H9 (cell line): ENCODE results near the gene SFXN2. TPM values are rescaled to one million over a fixed set of nuclear protein-coding genes. Genes with fewer than 3 reads are reported as not detected.
A peak's percentile ranks its signal among the peaks of the same experiment; 100 is the strongest.

Source experiments
- DNase-seq: peaks from one replicate; pipeline ENCODE4 v3.0.0-alpha.2; 2017
- H2AFZ ChIP-seq: one replicate; pipeline ENCODE4 v1.6.1; 2013; ENCODE audit warnings: mild to moderate bottlenecking, low read length, control low read depth, moderate library complexity
- H2AK5ac ChIP-seq: 2 replicates; pipeline ENCODE4 v1.6.1; 2013; ENCODE audit warnings: low read length, control low read depth, mixed read lengths; ENCODE audit not compliant: insufficient read length
- H2BK120ac ChIP-seq: one replicate; pipeline ENCODE4 v1.6.1; 2013; ENCODE audit warnings: low read depth, mild to moderate bottlenecking, low read length, control low read depth, inconsistent platforms; ENCODE audit not compliant: poor library complexity, severe bottlenecking
- H2BK12ac ChIP-seq: 2 replicates; pipeline ENCODE4 v1.6.1; 2013; ENCODE audit warnings: low read length, control low read depth, mixed read lengths, low read depth; ENCODE audit not compliant: insufficient read length
- H2BK15ac ChIP-seq: 2 replicates; pipeline ENCODE4 v1.6.1; 2013; ENCODE audit warnings: low read depth, low read length, control low read depth
- H2BK20ac ChIP-seq: one replicate; pipeline ENCODE4 v1.6.1; 2013; ENCODE audit warnings: low read depth, mild to moderate bottlenecking, low read length, control low read depth, inconsistent platforms; ENCODE audit not compliant: poor library complexity, severe bottlenecking
- H2BK5ac ChIP-seq: 2 replicates; pipeline ENCODE4 v1.6.1; 2013; ENCODE audit warnings: low read length, control low read depth, mixed read lengths; ENCODE audit not compliant: insufficient read length
- H3K14ac ChIP-seq: 2 replicates; pipeline ENCODE4 v1.6.1; 2013; ENCODE audit warnings: low read length, control low read depth; ENCODE audit not compliant: insufficient read depth
- H3K18ac ChIP-seq: 2 replicates; pipeline ENCODE4 v1.6.1; 2013; ENCODE audit warnings: low read depth, mild to moderate bottlenecking, mixed read lengths, low read length, control low read depth; ENCODE audit not compliant: insufficient read length
- H3K23ac ChIP-seq: 2 replicates; pipeline ENCODE4 v1.6.1; 2013; ENCODE audit warnings: low read length, control low read depth, mixed read lengths, low read depth; ENCODE audit not compliant: insufficient read length
- H3K23me2 ChIP-seq: 2 replicates; pipeline ENCODE4 v1.6.1; 2013; ENCODE audit warnings: low read depth, mild to moderate bottlenecking, mixed read lengths, low read length, control low read depth; ENCODE audit not compliant: insufficient read length, poor library complexity, severe bottlenecking
- H3K27ac ChIP-seq: 2 replicates; pipeline ENCODE4 v1.5.1; 2013; ENCODE audit warnings: low read length, control low read depth, mixed read lengths, low read depth; ENCODE audit not compliant: insufficient read length
- H3K27me3 ChIP-seq: 2 replicates; pipeline ENCODE4 v1.6.1; 2013; ENCODE audit warnings: low read length, control low read depth, inconsistent platforms; ENCODE audit not compliant: insufficient read depth
- H3K4ac ChIP-seq: 2 replicates; pipeline ENCODE4 v1.6.1; 2013; ENCODE audit warnings: low read depth, mild to moderate bottlenecking, control low read depth, inconsistent platforms, low read length, moderate library complexity
- H3K4me1 ChIP-seq: 2 replicates; pipeline ENCODE4 v1.6.1; 2013; ENCODE audit warnings: low read length, control low read depth, inconsistent platforms; ENCODE audit not compliant: insufficient read depth
- H3K4me2 ChIP-seq: 2 replicates; pipeline ENCODE4 v1.6.1; 2013; ENCODE audit warnings: low read length, control low read depth, mixed read lengths; ENCODE audit not compliant: insufficient read length, insufficient read depth
- H3K56ac ChIP-seq: 2 replicates; pipeline ENCODE4 v1.6.1; 2013; ENCODE audit warnings: low read depth, mild to moderate bottlenecking, mixed read lengths, low read length, control low read depth; ENCODE audit not compliant: insufficient read length
- H3K79me1 ChIP-seq: 2 replicates; pipeline ENCODE4 v1.6.1; 2013; ENCODE audit warnings: low read depth, mild to moderate bottlenecking, moderate library complexity, low read length, control low read depth, inconsistent platforms; ENCODE audit not compliant: insufficient read depth, poor library complexity, severe bottlenecking
- H3K79me2 ChIP-seq: 2 replicates; pipeline ENCODE4 v1.6.1; 2013; ENCODE audit warnings: low read length, control low read depth, inconsistent platforms; ENCODE audit not compliant: insufficient read depth
- H3K9ac ChIP-seq: 2 replicates; pipeline ENCODE4 v1.6.1; 2013; ENCODE audit warnings: low read length, control low read depth, mixed read lengths; ENCODE audit not compliant: insufficient read length; ENCODE audit errors: extremely low read depth
- H3K9me3 ChIP-seq: one replicate; pipeline ENCODE4 v1.6.1; 2013; ENCODE audit warnings: low read depth, low read length, inconsistent platforms; ENCODE audit not compliant: control insufficient read depth
- H3T11ph ChIP-seq: one replicate; pipeline ENCODE4 v1.6.1; 2013; ENCODE audit warnings: mild to moderate bottlenecking, low read length, control low read depth, inconsistent platforms
- H4K20me1 ChIP-seq: one replicate; pipeline ENCODE4 v1.6.1; 2013; ENCODE audit not compliant: control insufficient read depth, insufficient read length, insufficient read depth
- H4K5ac ChIP-seq: 2 replicates; pipeline ENCODE4 v1.6.1; 2013; ENCODE audit warnings: low read depth, mild to moderate bottlenecking, mixed read lengths, low read length, control low read depth; ENCODE audit not compliant: insufficient read length
- H4K8ac ChIP-seq: replicated peaks from 2 replicates; pipeline ENCODE4 v1.6.1; 2013; ENCODE audit warnings: low read length, control low read depth, mixed read lengths, low read depth; ENCODE audit not compliant: insufficient read length
- H4K91ac ChIP-seq: 2 replicates; pipeline ENCODE4 v1.6.1; 2013; ENCODE audit warnings: low read depth, mild to moderate bottlenecking, moderate library complexity, mixed read lengths, low read length, control low read depth; ENCODE audit not compliant: insufficient read length
- H3K27ac Mint-ChIP-seq, 3 experiments: 2 replicates in 2 of 3; 3 replicates in 1 of 3; pipeline ENCODE4 v1.8.0; 2020 to 2021; ENCODE audit warnings: mixed read lengths in 3 of 3, mild to moderate bottlenecking in 1 of 3, moderate library complexity in 1 of 3
- H3K27me3 Mint-ChIP-seq: 2 replicates; pipeline ENCODE4 v1.8.0; 2021; ENCODE audit warnings: low read depth, mild to moderate bottlenecking, moderate library complexity, mixed read lengths
- H3K36me3 Mint-ChIP-seq, 3 experiments: 2 replicates in 2 of 3; 3 replicates in 1 of 3; pipeline ENCODE4 v1.8.0; 2020 to 2021; ENCODE audit warnings: low read depth in 3 of 3, mixed read lengths in 3 of 3; ENCODE audit not compliant: insufficient read depth in 1 of 3
- H3K4me1 Mint-ChIP-seq, 2 experiments: 2 replicates each; pipeline ENCODE4 v1.8.0; 2020; ENCODE audit warnings: mixed read lengths in 2 of 2
- H3K4me3 Mint-ChIP-seq, 2 experiments: 2 replicates in 1 of 2; 3 replicates in 1 of 2; pipeline ENCODE4 v1.8.0; 2020 to 2021; ENCODE audit warnings: mild to moderate bottlenecking in 2 of 2, mixed read lengths in 2 of 2, moderate library complexity in 1 of 2
- H3K9me3 Mint-ChIP-seq, 2 experiments: 2 replicates in 1 of 2; 3 replicates in 1 of 2; pipeline ENCODE4 v1.8.0; 2020; ENCODE audit warnings: mild to moderate bottlenecking in 2 of 2, mixed read lengths in 2 of 2, moderate library complexity in 1 of 2
- WGBS: extraction: QIAGEN DNeasy Blood & Tissue Kit; methylation state at CpG from one replicate; pipeline ENCODE4 v1.1.7; 2013; ENCODE audit warnings: missing lambda C conversion rate, low lambda C conversion rate, mixed read lengths; ENCODE audit not compliant: insufficient read length; ENCODE audit errors: extremely low coverage; 5-methylcytosine and 5-hydroxymethylcytosine counted together
- total RNA-seq: library from RNA; stranded (reverse); gene quantifications from 2 replicates; pipeline ENCODE4 v1.2.1, GENCODE V29; 2021
- TF ChIP-seq, protein P1 (sequence below): fragments of 200-600 bp; sonication (generic); conservative IDR thresholded peaks from 3 replicates; pipeline ENCODE4 v1.8.0; 2021; ENCODE audit warnings: antibody characterized with exemption, mild to moderate bottlenecking

The SFXN2 gene
- total RNA-seq, 1 experiment from 2014 or later, result 34.7 TPM

DNA sequence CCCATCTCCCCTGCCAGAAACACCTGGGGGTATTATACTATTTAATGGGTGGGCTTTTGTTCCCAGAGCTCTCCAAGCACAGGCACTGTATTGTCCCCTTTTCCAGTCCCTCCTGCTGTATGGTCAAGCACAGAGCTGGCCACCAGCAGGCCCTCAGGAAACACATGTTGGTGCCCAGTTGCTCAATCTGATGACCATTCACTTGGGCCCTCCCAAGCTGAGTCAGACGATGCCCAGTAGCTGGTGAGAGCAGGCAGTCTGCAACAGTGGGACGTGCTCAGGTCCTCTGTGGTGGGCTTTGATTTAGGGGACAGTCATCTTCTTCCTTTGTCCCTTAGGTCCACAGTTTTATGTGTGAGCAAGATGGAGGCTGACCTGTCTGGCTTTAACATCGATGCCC is 11.8 kb downstream of the SFXN2 start:
- Histone ChIP-seq H2BK5ac (no peak overlapping the region), H3K9ac (no peak overlapping the region), H3T11ph (no peak overlapping the region), H2BK12ac (no peak overlapping the region), H4K20me1 (no peaks in the 10 kb centered on the region), H2AK5ac (no peak overlapping the region), H3K79me1 (peaks cover 4% of the 10 kb centered on the region), H3K4ac (no peak overlapping the region), H3K27me3 (no peaks in the 10 kb centered on the region), H3K23me2 (no peaks in the 10 kb centered on the region), H3K14ac (no peak overlapping the region), H2BK120ac (no peak overlapping the region), H3K27ac (no peak overlapping the region), H3K4me1 (no peaks in the 10 kb centered on the region), H2BK20ac (no peak overlapping the region), H3K4me2 (no peak overlapping the region), H3K18ac (no peak overlapping the region), H2AFZ (no peak overlapping the region), H3K23ac (no peak overlapping the region), H3K9me3 (no peaks in the 10 kb centered on the region), H4K8ac (no peak overlapping the region), H2BK15ac (no peak overlapping the region), H3K56ac (no peak overlapping the region), H4K91ac (no peak overlapping the region), H4K5ac (no peak overlapping the region), H3K79me2 (0 out of 2 replicates have a peak, but pooled peaks cover 1% of the 10 kb centered on the region)
- H3K36me3 Mint-ChIP-seq, result peaks cover 29 to 66% (median 65%) of the 10 kb centered on the region in 3 experiments; a peak in 6 of 7 replicates
- H3K9me3 Mint-ChIP-seq, result peaks cover 0 to 5% of the 10 kb centered on the region in 2 experiments; a peak in 2 of 5 replicates
- TF ChIP-seq, protein P1, sequence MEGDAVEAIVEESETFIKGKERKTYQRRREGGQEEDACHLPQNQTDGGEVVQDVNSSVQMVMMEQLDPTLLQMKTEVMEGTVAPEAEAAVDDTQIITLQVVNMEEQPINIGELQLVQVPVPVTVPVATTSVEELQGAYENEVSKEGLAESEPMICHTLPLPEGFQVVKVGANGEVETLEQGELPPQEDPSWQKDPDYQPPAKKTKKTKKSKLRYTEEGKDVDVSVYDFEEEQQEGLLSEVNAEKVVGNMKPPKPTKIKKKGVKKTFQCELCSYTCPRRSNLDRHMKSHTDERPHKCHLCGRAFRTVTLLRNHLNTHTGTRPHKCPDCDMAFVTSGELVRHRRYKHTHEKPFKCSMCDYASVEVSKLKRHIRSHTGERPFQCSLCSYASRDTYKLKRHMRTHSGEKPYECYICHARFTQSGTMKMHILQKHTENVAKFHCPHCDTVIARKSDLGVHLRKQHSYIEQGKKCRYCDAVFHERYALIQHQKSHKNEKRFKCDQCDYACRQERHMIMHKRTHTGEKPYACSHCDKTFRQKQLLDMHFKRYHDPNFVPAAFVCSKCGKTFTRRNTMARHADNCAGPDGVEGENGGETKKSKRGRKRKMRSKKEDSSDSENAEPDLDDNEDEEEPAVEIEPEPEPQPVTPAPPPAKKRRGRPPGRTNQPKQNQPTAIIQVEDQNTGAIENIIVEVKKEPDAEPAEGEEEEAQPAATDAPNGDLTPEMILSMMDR, result no peak
- no CpG with 5 or more reads among the region's 3 CpGs for WGBS
- peak overlapping the region in 2 of 3 experiments; percentile 16 to 64; a peak in 3 of 7 replicates for H3K27ac Mint-ChIP-seq
- no peak for DNase-seq
- no peak overlapping the region for H3K4me3 Mint-ChIP-seq
- peaks cover 4 to 6% of the 10 kb centered on the region in 2 experiments; a peak in 3 of 4 replicates for H3K4me1 Mint-ChIP-seq
- no peaks in the 10 kb centered on the region for H3K27me3 Mint-ChIP-seq
